Astrocyte (in vitro differentiated cells and primary cell): ENCODE data around the gene MYO16.

Source experiments
- CTCF ChIP-seq: IDR thresholded peaks from 2 replicates; pipeline ENCODE4 v1.5.1; 2011; ENCODE audit warnings: low read depth, mild to moderate bottlenecking, inconsistent platforms, low read length, moderate library complexity; ENCODE audit not compliant: insufficient read depth
- EZH2 ChIP-seq: IDR thresholded peaks from 2 replicates; pipeline ENCODE4 v1.6.1; 2012; ENCODE audit warnings: mild to moderate bottlenecking, low read length, inconsistent platforms; ENCODE audit not compliant: insufficient read depth

DNA sequence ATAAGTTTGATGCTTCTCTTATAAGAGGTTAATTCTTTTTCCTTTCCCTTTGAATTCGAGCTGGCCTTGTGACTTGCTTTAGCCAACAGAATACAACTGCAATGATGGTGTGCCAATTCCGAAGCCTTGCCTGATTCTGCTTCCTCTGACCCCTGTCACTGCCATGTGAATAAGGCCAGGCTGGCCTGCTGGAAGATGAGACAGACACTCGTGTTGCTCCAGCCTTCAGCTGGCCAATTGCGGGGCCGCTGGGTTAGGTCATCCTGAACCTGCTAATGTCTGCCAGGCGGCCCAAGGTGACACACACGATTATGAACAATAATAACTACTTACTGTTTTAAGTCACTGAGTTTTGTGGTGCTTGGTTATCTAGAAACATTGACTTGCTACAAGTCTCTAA lies 352.0 kb downstream of the MYO16 start:
- no peak for TF ChIP-seq CTCF
- no peak for TF ChIP-seq EZH2
